B cell (primary cell): ENCODE data around the gene TRAF3. TPM values are rescaled to one million over a fixed set of nuclear protein-coding genes. Genes with fewer than 3 reads are reported as not detected.

Experiments
- ATAC-seq: fragments of 200-7000 bp; cut with Tn5 transposase; one replicate; pipeline ENCODE4 v1.10.0; 2021; ENCODE audit warnings: low read depth, mild to moderate bottlenecking, moderate number of reproducible peaks, moderate library complexity
- CTCF ChIA-PET: fragments of 350-600 bp; sonication (Branson Sonifier 250); formaldehyde crosslinking; loops from one replicate; lab custom pipeline; 2021; ENCODE audit warnings: antibody characterized with exemption, inconsistent platforms; lab: Charles Lee
- POLR2A ChIA-PET: fragments of 350-600 bp; sonication (Branson Sonifier 250); formaldehyde crosslinking; loops from one replicate; lab custom pipeline; 2021; ENCODE audit warnings: antibody characterized with exemption; lab: Charles Lee
- DNase-seq: peaks from one replicate; pipeline ENCODE4 v3.0.0; 2013
- H2AFZ ChIP-seq: 2 replicates; pipeline ENCODE4 v1.6.1; 2012; ENCODE audit warnings: mild to moderate bottlenecking, low read depth, low read length; ENCODE audit not compliant: insufficient read depth, poor library complexity, severe bottlenecking
- H3K27ac ChIP-seq, 2 donors: 1 replicate in 1 of 2; 2 replicates in 1 of 2; pipeline ENCODE4 v1.5.1; 2012 to 2013; ENCODE audit warnings: low read length in 2 of 2, mild to moderate bottlenecking in 2 of 2, moderate library complexity in 1 of 2
- H3K27me3 ChIP-seq, 4 experiments: fragments of 200-600 bp in 1 of 4; sonication (generic) in 1 of 4; replicated peaks in 1 of 4; 1 replicate in 2 of 4; 2 replicates in 2 of 4; pipeline versions ENCODE4 v1.6.1 to v1.7.0; 2013 to 2016; ENCODE audit warnings: low read length in 3 of 4, mild to moderate bottlenecking in 2 of 4, mixed read lengths in 1 of 4, moderate library complexity in 1 of 4; ENCODE audit not compliant: insufficient read depth in 4 of 4, control insufficient read depth in 3 of 4; ENCODE audit errors: control extremely low read depth in 1 of 4
- H3K36me3 ChIP-seq, 2 experiments: replicated peaks in 1 of 2; 1 replicate in 1 of 2; 2 replicates in 1 of 2; pipeline versions ENCODE4 v1.6.1 to v1.7.1; 2013; ENCODE audit warnings: low read length in 1 of 2; ENCODE audit not compliant: insufficient read depth in 2 of 2, control insufficient read depth in 1 of 2; ENCODE audit errors: control extremely low read depth in 1 of 2, extremely low read depth in 1 of 2
- H3K4me1 ChIP-seq, 2 donors: fragments of 200-600 bp in 1 of 2; sonication (generic) in 1 of 2; 1 replicate in 1 of 2; 2 replicates in 1 of 2; pipeline versions ENCODE4 v1.5.1 to v1.6.1; 2013 to 2017; ENCODE audit warnings: low read length in 2 of 2; ENCODE audit not compliant: control insufficient read depth in 2 of 2, insufficient read depth in 2 of 2
- H3K4me2 ChIP-seq: replicated peaks from 2 replicates; pipeline ENCODE3; 2012; ENCODE audit warnings: mild to moderate bottlenecking, low read depth, low read length; ENCODE audit not compliant: poor library complexity, severe bottlenecking
- H3K4me3 ChIP-seq, 5 experiments: fragments of 200-600 bp in 1 of 5; sonication (generic) in 1 of 5; 1 replicate in 3 of 5; 2 replicates in 2 of 5; pipeline versions ENCODE4 v1.5.1 to v1.7.0; 2011 to 2016; ENCODE audit warnings: low read length in 4 of 5, mild to moderate bottlenecking in 4 of 5, low read depth in 2 of 5, control low read depth in 1 of 5, moderate library complexity in 1 of 5; ENCODE audit not compliant: insufficient read depth in 1 of 5; ENCODE audit errors: control extremely low read depth in 1 of 5, extremely low read depth in 1 of 5
- H3K79me2 ChIP-seq: fragments of 200-600 bp; sonication (generic); one replicate; pipeline ENCODE4 v1.6.0; 2016; ENCODE audit warnings: low read length; ENCODE audit not compliant: control insufficient read depth, insufficient read depth
- H3K9ac ChIP-seq: fragments of 200-600 bp; sonication (generic); 2 replicates; pipeline ENCODE4 v1.6.1; 2017; ENCODE audit warnings: mild to moderate bottlenecking, low read length, moderate library complexity
- H3K9me3 ChIP-seq, 3 donors: one replicate each; pipeline versions ENCODE4 v1.6.1 to v1.7.1; 2013; ENCODE audit warnings: low read length in 2 of 3; ENCODE audit not compliant: control insufficient read depth in 2 of 3, insufficient read depth in 1 of 3; ENCODE audit errors: control extremely low read depth in 1 of 3
- H4K20me1 ChIP-seq: 2 replicates; pipeline ENCODE4 v1.6.0; 2012; ENCODE audit warnings: mild to moderate bottlenecking, low read length; ENCODE audit not compliant: insufficient read depth, control insufficient read depth, poor library complexity, severe bottlenecking
- H3K27ac Mint-ChIP-seq: one replicate; pipeline ENCODE4 v1.8.0; 2021; ENCODE audit warnings: mixed read lengths
- H3K27me3 Mint-ChIP-seq: one replicate; pipeline ENCODE4 v1.8.0; 2021; ENCODE audit warnings: mixed read lengths
- H3K4me1 Mint-ChIP-seq: one replicate; pipeline ENCODE4 v1.8.0; 2021; ENCODE audit warnings: mixed read lengths
- H3K4me3 Mint-ChIP-seq: one replicate; pipeline ENCODE4 v1.8.0; 2021; ENCODE audit warnings: mixed read lengths
- H3K9me3 Mint-ChIP-seq: one replicate; pipeline ENCODE4 v1.8.0; 2022; ENCODE audit warnings: mixed read lengths; ENCODE audit not compliant: insufficient read depth
- CTCF ChIP-seq: fragments of 200-600 bp; IDR thresholded peaks from one replicate; pipeline ENCODE4 v1.8.0; 2022; ENCODE audit warnings: antibody characterized with exemption, mild to moderate bottlenecking
- EZH2 ChIP-seq: IDR thresholded peaks from 2 replicates; pipeline ENCODE4 v1.6.1; 2012; ENCODE audit warnings: borderline replicate concordance, low read depth, mild to moderate bottlenecking, moderate library complexity, low read length; ENCODE audit not compliant: insufficient read depth, poor library complexity, severe bottlenecking
- WGBS: methylation state at CpG from one replicate; pipeline ENCODE4 v1.1.5; 2013; ENCODE audit warnings: missing lambda C conversion rate; ENCODE audit not compliant: insufficient coverage; 5-methylcytosine and 5-hydroxymethylcytosine counted together
- intact Hi-C: fragments of 100-400 bp; cut with micrococcal nuclease; formaldehyde crosslinking; loops from one replicate; pipeline ENCODE4 v1.10.0; 2022
- polyA plus RNA-seq: library from polyadenylated mRNA; depleted of rRNA; stranded (reverse); fragments of >200 nt; gene quantifications from 2 replicates; pipeline ENCODE4 v1.2.3, GENCODE V29; 2012
- total RNA-seq, 2 donors: library from RNA; stranded (reverse); fragments of 120-200 nt in 1 of 2; gene quantifications; 1 replicate in 1 of 2; 2 replicates in 1 of 2; pipeline versions ENCODE4 v1.2.3 to v1.2.4, GENCODE V29; 2013 to 2022

TRAF3 gene
- total and polyA plus RNA-seq, 2 donors (not counting 1 experiment from before 2014, with no cell fraction given), result 42.8 to 89.8 TPM

- Histone ChIP-seq H3K79me2 (no peaks in the 10 kb centered on the region), H3K4me3 (no peak overlapping the region), H3K4me2 (no peak overlapping the region), H3K27me3 (no peaks in the 10 kb centered on the region), H3K9me3 (no peaks in the 10 kb centered on the region), H3K4me1 (peaks cover 0 to 30% of the 10 kb centered on the region in 2 donors), H2AFZ (no peak overlapping the region), H3K27ac (no peak overlapping the region), H3K36me3 (peaks cover 0 to 8% of the 10 kb centered on the region in 2 experiments), H4K20me1 (no peaks in the 10 kb centered on the region), H3K9ac (no peak overlapping the region)
- CTCF ChIA-PET, result no interaction called here
- Mint-ChIP-seq H3K4me1 (peaks cover 28% of the 10 kb centered on the region), H3K27me3 (no peaks in the 10 kb centered on the region), H3K27ac (no peak overlapping the region), H3K4me3 (no peak overlapping the region), H3K9me3 (no peaks in the 10 kb centered on the region)
- no peak for DNase-seq
- ATAC-seq, result no peak
- POLR2A ChIA-PET, result no interaction called here
- intact Hi-C loops, result no loop called here
- WGBS, result 94% methylated on average over 15 of the region's 16 CpGs
- TF ChIP-seq CTCF (no peak), EZH2 (no peak)
These were observed 166.2 kb downstream of the TRAF3 start for GRCh38 chr14:102943454-102943853.

- WGBS, result 97% methylated on average over 15 of the region's 15 CpGs
- Histone ChIP-seq H3K27ac (no peak overlapping the region), H3K36me3 (peaks cover 0 to 8% of the 10 kb centered on the region in 2 experiments), H3K9me3 (no peaks in the 10 kb centered on the region), H2AFZ (no peak overlapping the region), H3K4me1 (peaks cover 4 to 35% of the 10 kb centered on the region in 2 donors), H3K4me2 (no peak overlapping the region), H3K27me3 (no peaks in the 10 kb centered on the region), H3K4me3 (no peak overlapping the region), H4K20me1 (no peaks in the 10 kb centered on the region), H3K9ac (no peak overlapping the region), H3K79me2 (no peaks in the 10 kb centered on the region)
- DNase-seq (no peak), ATAC-seq (no peak)
- Mint-ChIP-seq H3K27ac (no peak overlapping the region), H3K4me3 (no peak overlapping the region), H3K27me3 (no peaks in the 10 kb centered on the region), H3K9me3 (no peaks in the 10 kb centered on the region), H3K4me1 (peaks cover 32% of the 10 kb centered on the region)
- POLR2A ChIA-PET, result no interaction called here
- no peak for TF ChIP-seq EZH2
- TF ChIP-seq CTCF, result no peak
- intact Hi-C loops, result no loop called here
- CTCF ChIA-PET, result interaction anchor here (0.8 kb wide), 1 partner anchor 249 kb away, joined by 3 read pairs; no protein-coding TSS in a partner anchor
These were observed 166.7 kb downstream of the TRAF3 start for GRCh38 chr14:102943979-102944378.
